Endothelial cell of umbilical vein (primary cell): ENCODE data around the gene ACTG2. TPM values are rescaled to one million over a fixed set of nuclear protein-coding genes. Genes with fewer than 3 reads are reported as not detected.

Source experiments
- BruUV-seq: library from RNA; stranded (reverse); fragments of 400-500 nt; replicated peaks from 2 replicates; lab custom pipeline; 2021; lab: Mats Ljungman, UMichigan
- CTCF ChIA-PET: fragments of 300-600, 350-600 bp; sonication (Branson Sonifier 250); formaldehyde crosslinking; loops from one replicate; lab custom pipeline; 2021; ENCODE audit warnings: antibody characterized with exemption, inconsistent platforms; lab: Charles Lee
- POLR2A ChIA-PET: fragments of 300-600, 350-600 bp; sonication (Branson Sonifier 250); formaldehyde crosslinking; loops from one replicate; lab custom pipeline; 2021; ENCODE audit warnings: antibody characterized with exemption, inconsistent platforms; lab: Charles Lee
- DNase-seq: peaks from one replicate; pipeline ENCODE4 v3.0.0-alpha.2; 2011; ENCODE audit warnings: low read depth, low spot score
- FAIRE-seq: peaks from 2 replicates; lab custom pipeline; 2011; peaks lifted over from hg19 to GRCh38; lab: Jason Lieb, UNC
- H2AFZ ChIP-seq: 2 replicates; pipeline ENCODE4 v1.6.0; 2012; ENCODE audit warnings: low read depth, low read length, control low read depth, inconsistent platforms
- H3K27ac ChIP-seq: 2 replicates; pipeline ENCODE4 v1.5.1; 2011; ENCODE audit warnings: low read depth, mild to moderate bottlenecking, control low read depth, low read length, moderate library complexity; ENCODE audit not compliant: insufficient read depth
- H3K27me3 ChIP-seq, 2 experiments: 2 replicates each; pipeline versions ENCODE4 v1.6.0 to v1.6.1; 2011; ENCODE audit warnings: low read length in 2 of 2, mixed read lengths in 1 of 2; ENCODE audit not compliant: control insufficient read depth in 2 of 2, insufficient read depth in 2 of 2
- H3K36me3 ChIP-seq, 2 experiments: 2 replicates in 1 of 2; 3 replicates in 1 of 2; pipeline ENCODE4 v1.5.1; 2011; ENCODE audit warnings: low read length in 2 of 2, mild to moderate bottlenecking in 1 of 2, moderate library complexity in 1 of 2; ENCODE audit not compliant: control insufficient read depth in 2 of 2, insufficient read depth in 2 of 2; ENCODE audit errors: extremely low read depth in 1 of 2
- H3K4me1 ChIP-seq: 3 replicates; pipeline ENCODE4 v1.5.1; 2011; ENCODE audit warnings: mild to moderate bottlenecking, low read length; ENCODE audit not compliant: control insufficient read depth, insufficient read depth; ENCODE audit errors: extremely low read depth
- H3K4me2 ChIP-seq: 2 replicates; pipeline ENCODE4 v1.6.1; 2011; ENCODE audit warnings: low read length, control low read depth, mixed read lengths; ENCODE audit not compliant: insufficient read depth
- H3K4me3 ChIP-seq, 3 experiments: fragments of 200-600 bp in 1 of 3; sonication (generic), shearing (Covaris generic) in 1 of 3; replicated peaks in 1 of 3; 2 replicates each; pipeline ENCODE4 v1.5.1; 2011 to 2016; ENCODE audit warnings: control low read depth in 3 of 3, low read length in 3 of 3, mild to moderate bottlenecking in 2 of 3, inconsistent platforms in 1 of 3, low read depth in 1 of 3, moderate library complexity in 1 of 3; ENCODE audit not compliant: insufficient read depth in 1 of 3
- H3K79me2 ChIP-seq: 2 replicates; pipeline ENCODE4 v1.6.0; 2012; ENCODE audit warnings: low read length, inconsistent platforms; ENCODE audit not compliant: control insufficient read depth, insufficient read depth
- H3K9ac ChIP-seq: replicated peaks from 2 replicates; pipeline ENCODE3; 2011; ENCODE audit warnings: low read length, control low read depth; ENCODE audit not compliant: insufficient read depth; ENCODE audit errors: extremely low read depth
- H3K9me1 ChIP-seq: replicated peaks from 3 replicates; pipeline ENCODE4 v1.6.0; 2011; ENCODE audit warnings: mild to moderate bottlenecking, low read length; ENCODE audit not compliant: control insufficient read depth, insufficient read depth; ENCODE audit errors: extremely low read depth
- H3K9me3 ChIP-seq: replicated peaks from 2 replicates; pipeline ENCODE4 v1.5.1; 2012; ENCODE audit warnings: low read length, inconsistent platforms; ENCODE audit not compliant: control insufficient read depth, insufficient read depth
- H4K20me1 ChIP-seq: replicated peaks from 2 replicates; pipeline ENCODE3; 2011; ENCODE audit warnings: mild to moderate bottlenecking, low read length; ENCODE audit not compliant: control insufficient read depth, insufficient read depth; ENCODE audit errors: extremely low read depth
- EZH2 ChIP-seq: IDR thresholded peaks from 2 replicates; pipeline ENCODE4 v1.6.1; 2012; ENCODE audit warnings: borderline replicate concordance, low read depth, mild to moderate bottlenecking, moderate library complexity, low read length, inconsistent platforms; ENCODE audit not compliant: severe bottlenecking
- FOS ChIP-seq: IDR thresholded peaks from 2 replicates; pipeline ENCODE4 v1.6.1; 2011; ENCODE audit warnings: mild to moderate bottlenecking, low read length, moderate library complexity, borderline replicate concordance; ENCODE audit not compliant: insufficient read depth
- GATA2 ChIP-seq: IDR thresholded peaks from 2 replicates; pipeline ENCODE4 v1.7.0; 2011; ENCODE audit warnings: low read depth, mild to moderate bottlenecking, moderate library complexity, mixed read lengths, low read length; ENCODE audit not compliant: insufficient read length, insufficient read depth
- JUN ChIP-seq: IDR thresholded peaks from 2 replicates; pipeline ENCODE4 v1.6.1; 2011; ENCODE audit warnings: borderline replicate concordance, low read depth; ENCODE audit not compliant: insufficient read length, insufficient read depth
- MAX ChIP-seq: IDR thresholded peaks from 2 replicates; pipeline ENCODE4 v1.6.1; 2011; ENCODE audit not compliant: insufficient read depth, insufficient read length
- MYC ChIP-seq: IDR thresholded peaks from one replicate; pipeline ENCODE4 v1.6.1; 2011; ENCODE audit warnings: mild to moderate bottlenecking, low read depth, low read length
- POLR2A ChIP-seq: IDR thresholded peaks from 2 replicates; pipeline ENCODE4 v1.6.1; 2012; ENCODE audit warnings: low read depth, mild to moderate bottlenecking, control low read depth, low read length
- POLR2AphosphoS5 ChIP-seq: IDR thresholded peaks from 2 replicates; pipeline ENCODE4 v1.6.1; 2012; ENCODE audit warnings: low read depth, mild to moderate bottlenecking, control low read depth, low read length, moderate library complexity; ENCODE audit not compliant: insufficient read depth
- dilution Hi-C: fragments of 300-500 bp; cut with MboI; formaldehyde crosslinking; loops from one replicate; pipeline ENCODE4 v1.15.0; 2019; ENCODE audit warnings: low sequenced_read_pairs; ENCODE audit not compliant: extremely low pct_ligation_motif_present
- intact Hi-C: fragments of 100-400 bp; cut with micrococcal nuclease; formaldehyde crosslinking; loops from one replicate; pipeline ENCODE4 v1.10.0; 2022
- polyA plus RNA-seq, 4 experiments: library from polyadenylated mRNA; depleted of rRNA in 3 of 4; stranded (reverse) in 3 of 4; unstranded in 1 of 4; fragments of >200 nt; gene quantifications; 2 replicates each; pipeline versions ENCODE4 v1.2.1 to v1.2.3, GENCODE V29; 2011 to 2012; ENCODE audit warnings: missing spikeins in 1 of 4
- total RNA-seq: library from RNA; stranded (reverse); gene quantifications from 2 replicates; pipeline ENCODE4 v1.2.3, GENCODE V29; 2021
- TF ChIP-seq, protein P1 (sequence below), 2 donors: IDR thresholded peaks; 1 replicate in 1 of 2; 2 replicates in 1 of 2; pipeline ENCODE4 v1.5.1; 2011; ENCODE audit warnings: low read length in 2 of 2, mild to moderate bottlenecking in 2 of 2, moderate library complexity in 2 of 2, control low read depth in 1 of 2, inconsistent platforms in 1 of 2, low read depth in 1 of 2; ENCODE audit not compliant: insufficient read depth in 1 of 2; ENCODE audit errors: extremely low read depth in 1 of 2

The ACTG2 gene
- total and polyA plus RNA-seq, 2 donors (not counting 3 experiments of a cell fraction or from before 2014, with no cell fraction given), result not detected

GRCh38 chr2:73908689-73909652 lies 16.2 kb downstream of the ACTG2 start:
- H3K9me3 ChIP-seq, result no peaks in the 10 kb centered on the region
- intact Hi-C loops (loop anchor here (5.0 kb wide), 1 partner anchor 238 kb away; the partner anchor contains the start of gene BOLA3), dilution Hi-C loops (no loop called here)
- H3K27me3 ChIP-seq, result peaks cover 0 to 4% of the 10 kb centered on the region in 2 experiments
- no peaks in the 10 kb centered on the region for H3K36me3 ChIP-seq
- H2AFZ ChIP-seq, result no peak overlapping the region
- DNase-seq, result no peak
- no peaks in the 10 kb centered on the region for H3K9me1 ChIP-seq
- no peak overlapping the region for H3K27ac ChIP-seq
- H3K4me3 ChIP-seq, result no peak overlapping the region
- CTCF ChIA-PET, result interaction anchor here (1.0 kb wide), 1 partner anchor 238 kb away, joined by 6 read pairs; the partner anchor contains the start of gene BOLA3
- H3K9ac ChIP-seq, result no peak overlapping the region
- no peak overlapping the region for H3K4me2 ChIP-seq
- BruUV-seq, result no TSS peak
- no peaks in the 10 kb centered on the region for H3K79me2 ChIP-seq
- TF ChIP-seq POLR2A, result no peak
- no peak for TF ChIP-seq GATA2
- TF ChIP-seq EZH2, result no peak
- TF ChIP-seq FOS, result no peak
- TF ChIP-seq JUN, result no peak
- no peak for TF ChIP-seq MYC
- TF ChIP-seq, protein P1, sequence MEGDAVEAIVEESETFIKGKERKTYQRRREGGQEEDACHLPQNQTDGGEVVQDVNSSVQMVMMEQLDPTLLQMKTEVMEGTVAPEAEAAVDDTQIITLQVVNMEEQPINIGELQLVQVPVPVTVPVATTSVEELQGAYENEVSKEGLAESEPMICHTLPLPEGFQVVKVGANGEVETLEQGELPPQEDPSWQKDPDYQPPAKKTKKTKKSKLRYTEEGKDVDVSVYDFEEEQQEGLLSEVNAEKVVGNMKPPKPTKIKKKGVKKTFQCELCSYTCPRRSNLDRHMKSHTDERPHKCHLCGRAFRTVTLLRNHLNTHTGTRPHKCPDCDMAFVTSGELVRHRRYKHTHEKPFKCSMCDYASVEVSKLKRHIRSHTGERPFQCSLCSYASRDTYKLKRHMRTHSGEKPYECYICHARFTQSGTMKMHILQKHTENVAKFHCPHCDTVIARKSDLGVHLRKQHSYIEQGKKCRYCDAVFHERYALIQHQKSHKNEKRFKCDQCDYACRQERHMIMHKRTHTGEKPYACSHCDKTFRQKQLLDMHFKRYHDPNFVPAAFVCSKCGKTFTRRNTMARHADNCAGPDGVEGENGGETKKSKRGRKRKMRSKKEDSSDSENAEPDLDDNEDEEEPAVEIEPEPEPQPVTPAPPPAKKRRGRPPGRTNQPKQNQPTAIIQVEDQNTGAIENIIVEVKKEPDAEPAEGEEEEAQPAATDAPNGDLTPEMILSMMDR (IDR thresholded peaks at IDR 0.05; ENCODE audit: extremely low read depth in 1 of 2, insufficient read depth in 1 of 2, low read depth in 1 of 2, low read length in 2 of 2), result no peak
- TF ChIP-seq POLR2AphosphoS5, result no peak
- TF ChIP-seq MAX, result no peak
- FAIRE-seq, result no peak
- H4K20me1 ChIP-seq, result no peaks in the 10 kb centered on the region
- H3K4me1 ChIP-seq, result no peaks in the 10 kb centered on the region
- POLR2A ChIA-PET, result no interaction called here
